ENCODE data around the gene SOX15. TPM values are rescaled to one million over a fixed set of nuclear protein-coding genes. Genes with fewer than 3 reads are reported as not detected.

The SOX15 gene
- total and polyA plus RNA-seq, 7 experiments from 2014 or later: 0.44 to 1.6 (median 0.56) TPM; not detected in 2

GRCh38 chr17:7558544-7559319, 31.2 kb downstream of the SOX15 start, which contains the start of gene TNFSF13:
Gene TNFSF13 (plus strand): TSS chr17:7558750. CDS start chr17:7559040, 290 bp downstream.
- no peaks in the 10 kb centered on the region for H3K9me3 ChIP-seq (ENCODE audit: control insufficient read depth in 2 of 3, low read length in 3 of 3)
- Mint-ChIP-seq H3K36me3 (peaks cover 0 to 32% (median 10%) of the 10 kb centered on the region in 5 donors), H3K9me3 (no peaks in the 10 kb centered on the region), H3K27me3 (peaks cover 0 to 2% (median 0%) of the 10 kb centered on the region in 5 donors), H3K4me3 (peak within 1 kb of the TSS; percentile 19 to 93 (median 70)), H3K4me1 (peaks cover 47 to 67% (median 57%) of the 10 kb centered on the region in 7 donors), H3K27ac (peak within 1 kb of the TSS in 8 of 9 donors; percentile 71 to 95 (median 90))
- ChIA-PET POLR2A (interaction anchor here (0.6 to 3.6 kb wide), 7 partner anchors 25 to 615 kb away, joined by 3 to 20 read pairs (median 4); partner anchors contain the start of genes MPDU1, TMEM102 and ZBTB4), CTCF (interaction anchor here (1.0 to 6.1 kb wide), 6 partner anchors 17 to 44 kb away, joined by 3 to 86 read pairs (median 4); no protein-coding TSS in a partner anchor)
- H3K4me1 ChIP-seq (ENCODE audit: control insufficient read depth in 2 of 2, insufficient read depth in 2 of 2, low read length in 2 of 2): peaks cover 18 to 64% of the 10 kb centered on the region in 2 donors
- no peak for ATAC-seq
- H3K27me3 ChIP-seq (ENCODE audit: control insufficient read depth in 2 of 2, insufficient read depth in 2 of 2, low read length in 2 of 2): no peaks in the 10 kb centered on the region
- H3K36me3 ChIP-seq (ENCODE audit: control insufficient read depth in 2 of 3, insufficient read depth in 3 of 3, low read length in 3 of 3): peaks cover 0 to 8% (median 0%) of the 10 kb centered on the region in 3 experiments
- peak within 1 kb of the TSS; percentile 53 for H3K27ac ChIP-seq (ENCODE audit: low read depth, low read length)
- DNase-seq: peak in 1 of 9 donors; percentile 10
- intact Hi-C loops (cut with micrococcal nuclease): no loop called here
- no peak within 1 kb of the TSS for H3K4me3 ChIP-seq (ENCODE audit: low read length)

GRCh38 chr17:7557775-7558543, 31.9 kb downstream of the SOX15 start:
- peak overlapping the region; percentile 53 for H3K27ac ChIP-seq (ENCODE audit: low read depth, low read length)
- ChIA-PET POLR2A (interaction anchor here (0.7 to 1.9 kb wide), 8 partner anchors 10 to 615 kb away, joined by 3 to 10 read pairs (median 4); partner anchors contain the start of gene ZBTB4), CTCF (interaction anchor here (0.6 to 6.1 kb wide), 10 partner anchors 10 to 271 kb away, joined by 3 to 86 read pairs (median 4); partner anchors contain the start of gene TNFSF12)
- DNase-seq (no peak), ATAC-seq (peak; percentile 5)
- peaks cover 25 to 64% of the 10 kb centered on the region in 2 donors for H3K4me1 ChIP-seq (ENCODE audit: control insufficient read depth in 2 of 2, insufficient read depth in 2 of 2, low read length in 2 of 2)
- H3K36me3 ChIP-seq (ENCODE audit: control insufficient read depth in 2 of 3, insufficient read depth in 3 of 3, low read length in 3 of 3): peaks cover 0 to 4% (median 0%) of the 10 kb centered on the region in 3 experiments
- H3K4me3 Mint-ChIP-seq: peak overlapping the region; percentile 19 to 87 (median 70)
- H3K4me1 Mint-ChIP-seq: peaks cover 54 to 73% (median 63%) of the 10 kb centered on the region in 7 donors
- no peak overlapping the region for H3K4me3 ChIP-seq (ENCODE audit: low read length)
- intact Hi-C loops (cut with micrococcal nuclease): no loop called here
- H3K36me3 Mint-ChIP-seq: peaks cover 0 to 37% (median 10%) of the 10 kb centered on the region in 5 donors
- H3K9me3 Mint-ChIP-seq: no peaks in the 10 kb centered on the region
- peaks cover 0 to 2% (median 0%) of the 10 kb centered on the region in 5 donors for H3K27me3 Mint-ChIP-seq
- H3K9me3 ChIP-seq (ENCODE audit: control insufficient read depth in 2 of 3, low read length in 3 of 3): no peaks in the 10 kb centered on the region
- peak overlapping the region in 8 of 9 donors; percentile 57 to 95 (median 82) for H3K27ac Mint-ChIP-seq
- no peaks in the 10 kb centered on the region for H3K27me3 ChIP-seq (ENCODE audit: control insufficient read depth in 2 of 2, insufficient read depth in 2 of 2, low read length in 2 of 2)

GRCh38 chr17:7557147-7557764, 32.6 kb downstream of the SOX15 start:
- DNase-seq (no peak), ATAC-seq (no peak)
- ChIA-PET POLR2A (interaction anchor here (0.6 to 1.9 kb wide), 8 partner anchors 9 to 616 kb away, joined by 3 to 10 read pairs (median 4); no protein-coding TSS in a partner anchor), CTCF (interaction anchor here (0.6 to 6.1 kb wide), 9 partner anchors 9 to 270 kb away, joined by 3 to 86 read pairs (median 4); partner anchors contain the start of gene TNFSF12)
- Mint-ChIP-seq H3K4me3 (peak overlapping the region in 1 of 10 donors; percentile 87), H3K9me3 (peaks cover 0 to 1% (median 0%) of the 10 kb centered on the region in 11 donors), H3K4me1 (peaks cover 53 to 74% (median 62%) of the 10 kb centered on the region in 7 donors), H3K27me3 (no peaks in the 10 kb centered on the region), H3K36me3 (peaks cover 0 to 38% (median 10%) of the 10 kb centered on the region in 5 donors), H3K27ac (peak overlapping the region in 7 of 9 donors; percentile 3 to 95 (median 56))
- H3K9me3 ChIP-seq (ENCODE audit: control insufficient read depth in 2 of 3, low read length in 3 of 3): no peaks in the 10 kb centered on the region
- peak overlapping the region; percentile 53 for H3K27ac ChIP-seq (ENCODE audit: low read depth, low read length)
- intact Hi-C loops (cut with micrococcal nuclease): no loop called here
- peaks cover 19 to 63% of the 10 kb centered on the region in 2 donors for H3K4me1 ChIP-seq (ENCODE audit: control insufficient read depth in 2 of 2, insufficient read depth in 2 of 2, low read length in 2 of 2)
- no peaks in the 10 kb centered on the region for H3K27me3 ChIP-seq (ENCODE audit: control insufficient read depth in 2 of 2, insufficient read depth in 2 of 2, low read length in 2 of 2)
- peaks cover 0 to 4% (median 0%) of the 10 kb centered on the region in 3 experiments for H3K36me3 ChIP-seq (ENCODE audit: control insufficient read depth in 2 of 3, insufficient read depth in 3 of 3, low read length in 3 of 3)
- no peak overlapping the region for H3K4me3 ChIP-seq (ENCODE audit: low read length)

GRCh38 chr17:7556627-7557026, 33.3 kb downstream of the SOX15 start:
- Mint-ChIP-seq H3K27me3 (no peaks in the 10 kb centered on the region), H3K4me3 (peak overlapping the region in 4 of 10 donors; percentile 16 to 56 (median 42)), H3K36me3 (peaks cover 0 to 40% (median 10%) of the 10 kb centered on the region in 5 donors), H3K4me1 (peaks cover 59 to 79% (median 68%) of the 10 kb centered on the region in 7 donors), H3K27ac (peak overlapping the region; percentile 10 to 87 (median 67)), H3K9me3 (peaks cover 0 to 1% (median 0%) of the 10 kb centered on the region in 11 donors)
- CTCF ChIA-PET: interaction anchor here (1.2 to 6.1 kb wide), 3 partner anchors 8 to 42 kb away, joined by 3 to 86 read pairs (median 6); partner anchors contain the start of gene TNFSF12
- H3K27me3 ChIP-seq (ENCODE audit: control insufficient read depth in 2 of 2, insufficient read depth in 2 of 2, low read length in 2 of 2): no peaks in the 10 kb centered on the region
- intact Hi-C loops (cut with micrococcal nuclease): no loop called here
- no peak for DNase-seq
- no peaks in the 10 kb centered on the region for H3K9me3 ChIP-seq (ENCODE audit: control insufficient read depth in 2 of 3, low read length in 3 of 3)
- H3K27ac ChIP-seq (ENCODE audit: low read depth, low read length): no peak overlapping the region
- H3K36me3 ChIP-seq (ENCODE audit: control insufficient read depth in 2 of 3, insufficient read depth in 3 of 3, low read length in 3 of 3): peaks cover 0 to 4% (median 0%) of the 10 kb centered on the region in 3 experiments
- ATAC-seq: no peak
- peaks cover 18 to 67% of the 10 kb centered on the region in 2 donors for H3K4me1 ChIP-seq (ENCODE audit: control insufficient read depth in 2 of 2, insufficient read depth in 2 of 2, low read length in 2 of 2)
- POLR2A ChIA-PET: interaction anchor here (0.9 to 1.9 kb wide), 4 partner anchors 8 to 130 kb away, joined by 3 to 10 read pairs (median 5); no protein-coding TSS in a partner anchor
- no peak overlapping the region for H3K4me3 ChIP-seq (ENCODE audit: low read length)

- ATAC-seq (no peak), DNase-seq (no peak)
- no peaks in the 10 kb centered on the region for H3K27me3 ChIP-seq (ENCODE audit: control insufficient read depth in 2 of 2, insufficient read depth in 2 of 2, low read length in 2 of 2)
- intact Hi-C loops (cut with micrococcal nuclease): no loop called here
- Mint-ChIP-seq H3K36me3 (peaks cover 0 to 42% (median 10%) of the 10 kb centered on the region in 5 donors), H3K27me3 (no peaks in the 10 kb centered on the region), H3K4me1 (peaks cover 60 to 81% (median 67%) of the 10 kb centered on the region in 7 donors), H3K9me3 (peaks cover 0 to 1% (median 0%) of the 10 kb centered on the region in 11 donors), H3K4me3 (peak overlapping the region in 6 of 10 donors; percentile 9 to 68 (median 58)), H3K27ac (peak overlapping the region; percentile 64 to 93 (median 85))
- ChIA-PET CTCF (no interaction called here), POLR2A (interaction anchor here (0.6 to 1.0 kb wide), 2 partner anchors 132 to 368 kb away, joined by 3 read pairs; partner anchors contain the start of genes TP53 and WRAP53)
- peaks cover 14 to 64% of the 10 kb centered on the region in 2 donors for H3K4me1 ChIP-seq (ENCODE audit: control insufficient read depth in 2 of 2, insufficient read depth in 2 of 2, low read length in 2 of 2)
- peaks cover 0 to 4% (median 0%) of the 10 kb centered on the region in 3 experiments for H3K36me3 ChIP-seq (ENCODE audit: control insufficient read depth in 2 of 3, insufficient read depth in 3 of 3, low read length in 3 of 3)
- H3K27ac ChIP-seq (ENCODE audit: low read depth, low read length): peak overlapping the region; percentile 27
- H3K4me3 ChIP-seq (ENCODE audit: low read length): no peak overlapping the region
- no peaks in the 10 kb centered on the region for H3K9me3 ChIP-seq (ENCODE audit: control insufficient read depth in 2 of 3, low read length in 3 of 3)
Observed at GRCh38 chr17:7555320-7555948, 34.5 kb downstream of the SOX15 start.

Measured in naive thymus-derived CD4-positive, alpha-beta T cell (primary cell).